IMR-90 (cell line): ENCODE data around the gene FCHSD2. TPM values are rescaled to one million over a fixed set of nuclear protein-coding genes. Genes with fewer than 3 reads are reported as not detected.
"Not testable (repeated sequence)": the region's sequence is repeated elsewhere in the genome, so short reads cannot be mapped to it uniquely, and the experiment has no call there.

Source experiments
- ATAC-seq: fragments of 200-7000 bp; cut with Tn5 transposase; 2 replicates; pipeline ENCODE4 v1.9.1; 2020; ENCODE audit warnings: low read depth, mild to moderate bottlenecking, moderate library complexity
- BruUV-seq: library from RNA; stranded (reverse); fragments of 400-500 nt; replicated peaks from 2 replicates; lab custom pipeline; 2021; lab: Mats Ljungman, UMichigan
- CTCF ChIA-PET: fragments of 300-600 bp; formaldehyde crosslinking; extraction: SDS; loops from one replicate; lab custom pipeline; 2021; ENCODE audit warnings: antibody characterized with exemption; lab: Yijun Ruan, JAX
- POLR2A ChIA-PET: fragments of 300-600 bp; sonication (Branson Sonifier 250); formaldehyde crosslinking; loops from one replicate; lab custom pipeline; 2022; ENCODE audit warnings: antibody characterized with exemption; ENCODE audit not compliant: unreplicated experiment; lab: Charles Lee
- DNase-seq: peaks from one replicate; pipeline ENCODE4 v3.0.0; 2013
- H2AFZ ChIP-seq: replicated peaks from 2 replicates; pipeline ENCODE3; 2013; ENCODE audit warnings: low read length, mild to moderate bottlenecking; ENCODE audit not compliant: poor library complexity
- H2AK5ac ChIP-seq: 2 replicates; pipeline ENCODE4 v1.6.1; 2013; ENCODE audit warnings: low read depth, low read length, inconsistent platforms
- H2AK9ac ChIP-seq: replicated peaks from 2 replicates; pipeline ENCODE3; 2013; ENCODE audit warnings: mild to moderate bottlenecking, low read depth, low read length, moderate library complexity; ENCODE audit not compliant: poor library complexity
- H2BK120ac ChIP-seq: 2 replicates; pipeline ENCODE4 v1.6.1; 2013; ENCODE audit warnings: low read depth, low read length, inconsistent platforms
- H2BK15ac ChIP-seq: 3 replicates; pipeline ENCODE4 v1.6.1; 2013; ENCODE audit warnings: low read depth, low read length, inconsistent platforms
- H2BK20ac ChIP-seq: 2 replicates; pipeline ENCODE4 v1.6.1; 2013; ENCODE audit warnings: low read depth, mild to moderate bottlenecking, inconsistent platforms, low read length, moderate library complexity
- H2BK5ac ChIP-seq: 2 replicates; pipeline ENCODE4 v1.6.1; 2013; ENCODE audit warnings: mild to moderate bottlenecking, low read depth, low read length, inconsistent platforms; ENCODE audit not compliant: poor library complexity, severe bottlenecking
- H3K14ac ChIP-seq: replicated peaks from 2 replicates; pipeline ENCODE4 v1.6.1; 2013; ENCODE audit warnings: low read depth, low read length, inconsistent platforms
- H3K18ac ChIP-seq: 2 replicates; pipeline ENCODE4 v1.6.1; 2013; ENCODE audit warnings: low read depth, low read length, control low read depth
- H3K23ac ChIP-seq: 2 replicates; pipeline ENCODE4 v1.6.1; 2013; ENCODE audit warnings: low read depth, low read length, inconsistent platforms
- H3K27ac ChIP-seq: 2 replicates; pipeline ENCODE4 v1.5.1; 2013; ENCODE audit warnings: mild to moderate bottlenecking, control low read depth, low read length; ENCODE audit not compliant: insufficient read depth
- H3K27me3 ChIP-seq: 2 replicates; pipeline ENCODE4 v1.6.1; 2013; ENCODE audit warnings: low read length; ENCODE audit not compliant: control insufficient read depth, insufficient read depth
- H3K36me3 ChIP-seq: 2 replicates; pipeline ENCODE4 v1.6.1; 2013; ENCODE audit warnings: low read length, mixed read lengths; ENCODE audit not compliant: control insufficient read depth, insufficient read depth
- H3K4ac ChIP-seq: 2 replicates; pipeline ENCODE4 v1.6.1; 2013; ENCODE audit warnings: low read depth, low read length, inconsistent platforms
- H3K4me1 ChIP-seq: 2 replicates; pipeline ENCODE4 v1.6.1; 2013; ENCODE audit warnings: low read length, mixed read lengths; ENCODE audit not compliant: control insufficient read depth, insufficient read depth
- H3K4me2 ChIP-seq: 2 replicates; pipeline ENCODE4 v1.6.1; 2013; ENCODE audit warnings: low read depth, mild to moderate bottlenecking, control low read depth, low read length, moderate library complexity
- H3K4me3 ChIP-seq: 2 replicates; pipeline ENCODE4 v1.5.1; 2013; ENCODE audit warnings: low read depth, mild to moderate bottlenecking, control low read depth, low read length, moderate library complexity; ENCODE audit not compliant: insufficient read depth
- H3K56ac ChIP-seq: 2 replicates; pipeline ENCODE4 v1.6.1; 2013; ENCODE audit warnings: low read length, inconsistent platforms; ENCODE audit not compliant: insufficient read depth; ENCODE audit errors: extremely low read depth
- H3K79me1 ChIP-seq, 2 experiments: 2 replicates each; pipeline ENCODE4 v1.6.1; 2013; ENCODE audit warnings: low read length in 2 of 2, inconsistent platforms in 1 of 2, low read depth in 1 of 2
- H3K9ac ChIP-seq: 2 replicates; pipeline ENCODE4 v1.6.1; 2013; ENCODE audit warnings: low read depth, low read length, control low read depth
- H3K9me1 ChIP-seq: 2 replicates; pipeline ENCODE4 v1.6.1; 2013; ENCODE audit warnings: low read length, inconsistent platforms; ENCODE audit not compliant: insufficient read depth
- H3K9me3 ChIP-seq: 2 replicates; pipeline ENCODE4 v1.6.1; 2013; ENCODE audit warnings: low read length; ENCODE audit not compliant: control insufficient read depth, insufficient read depth
- H4K20me1 ChIP-seq: 2 replicates; pipeline ENCODE4 v1.6.1; 2013; ENCODE audit warnings: low read length, inconsistent platforms; ENCODE audit not compliant: insufficient read depth
- H4K5ac ChIP-seq: 2 replicates; pipeline ENCODE4 v1.6.1; 2013; ENCODE audit warnings: mild to moderate bottlenecking, low read depth, low read length, control low read depth
- H4K8ac ChIP-seq, 2 experiments: 2 replicates each; pipeline ENCODE4 v1.6.1; 2013; ENCODE audit warnings: low read depth in 2 of 2, low read length in 2 of 2, control low read depth in 1 of 2, inconsistent platforms in 1 of 2
- H4K91ac ChIP-seq: 2 replicates; pipeline ENCODE4 v1.6.1; 2013; ENCODE audit warnings: low read depth, low read length, inconsistent platforms; ENCODE audit not compliant: insufficient read depth
- BHLHE40 ChIP-seq: fragments of 150-350 bp; IDR thresholded peaks from 2 replicates; pipeline ENCODE4 v1.6.1; 2016; ENCODE audit warnings: mild to moderate bottlenecking, low read depth, low read length
- CHD1 ChIP-seq: IDR thresholded peaks from 2 replicates; pipeline ENCODE4 v1.6.1; 2012; ENCODE audit warnings: low read depth, low read length, improper control_type of control experiment
- POLR2A ChIP-seq: IDR thresholded peaks from 2 replicates; pipeline ENCODE4 v1.6.1; 2012; ENCODE audit warnings: mild to moderate bottlenecking, low read depth, low read length
- SMC3 ChIP-seq: fragments of 150-350 bp; IDR thresholded peaks from 2 replicates; pipeline ENCODE4 v1.6.1; 2016; ENCODE audit warnings: low read depth, mild to moderate bottlenecking, antibody characterized with exemption, low read length, moderate library complexity
- WGBS, 2 experiments: methylation state at CpG; one replicate each; pipeline versions ENCODE4 v1.1.5 to v1.1.7; 2013; ENCODE audit warnings: missing lambda C conversion rate in 2 of 2; ENCODE audit not compliant: insufficient read length in 1 of 2; ENCODE audit errors: extremely low coverage in 2 of 2; 5-methylcytosine and 5-hydroxymethylcytosine counted together
- dilution Hi-C: fragments of 300-500 bp; cut with HindIII; formaldehyde crosslinking; loops from one replicate; pipeline ENCODE4 v1.14.3; 2018; ENCODE audit warnings: low sequenced_read_pairs; ENCODE audit not compliant: unreplicated experiment
- in situ Hi-C: fragments of 300-500 bp; cut with MboI; formaldehyde crosslinking; loops from 3 replicates; pipeline ENCODE4 v1.14.3; 2019; ENCODE audit warnings: low sequenced_read_pairs, inconsistent platforms, mixed read lengths
- intact Hi-C: fragments of 100-400 bp; cut with micrococcal nuclease; formaldehyde crosslinking; loops from 2 replicates; pipeline ENCODE4 v1.10.0; 2022
- polyA plus RNA-seq, 3 experiments: library from polyadenylated mRNA; depleted of rRNA; stranded (reverse); fragments of >200 nt; gene quantifications; 2 replicates each; pipeline ENCODE4 v1.2.3, GENCODE V29; 2012; ENCODE audit warnings: low replicate concordance in 1 of 3
- total RNA-seq: library from RNA; depleted of rRNA; stranded (reverse); fragments of >200 nt; gene quantifications from 2 replicates; pipeline ENCODE4 v1.2.3, GENCODE V29; 2012

FCHSD2 gene
- total and polyA plus RNA-seq, 2 of the 4 experiments (the other 2 are of a cell fraction), result 5.9 to 18.7 TPM

DNA sequence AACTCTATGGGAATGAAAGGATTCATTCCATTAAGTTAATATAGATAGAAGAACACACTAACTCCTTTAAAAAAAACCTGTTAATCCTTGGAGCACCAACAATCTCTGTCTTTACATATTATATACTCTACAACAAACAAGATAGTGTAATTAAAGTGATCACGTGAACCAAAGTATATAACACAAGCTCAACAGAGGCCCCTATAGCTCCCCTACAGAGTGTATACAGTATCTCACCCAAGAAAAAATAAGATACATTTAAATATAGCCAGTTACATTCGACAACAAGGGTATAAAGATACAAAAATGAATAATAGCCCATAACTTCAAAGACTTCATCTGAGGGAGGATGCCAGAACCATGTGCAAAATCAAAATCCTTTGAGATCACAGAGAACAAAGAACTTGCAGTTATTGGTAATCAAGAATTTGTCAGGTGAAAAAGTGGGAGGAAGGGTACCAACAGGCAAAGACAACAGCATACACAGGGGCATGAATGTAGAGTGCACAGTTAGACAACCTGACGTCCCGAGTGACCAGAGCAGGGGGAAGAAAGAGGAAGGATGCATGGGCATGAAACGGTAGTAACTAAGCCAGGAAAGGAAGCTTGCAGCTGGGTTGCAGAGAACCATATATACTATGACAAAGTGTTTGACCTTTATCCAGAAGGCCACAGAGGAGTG lies 4.7 kb downstream of the FCHSD2 start:
- Histone ChIP-seq H3K79me1 (peaks cover 13 to 67% of the 10 kb centered on the region in 2 experiments), H4K5ac (no peak overlapping the region), H3K4ac (no peak overlapping the region), H4K20me1 (peaks cover 23% of the 10 kb centered on the region), H3K14ac (no peak overlapping the region), H2AFZ (no peak overlapping the region), H3K18ac (no peak overlapping the region), H3K4me2 (no peak overlapping the region), H3K9me3 (no peaks in the 10 kb centered on the region), H3K4me1 (peaks cover 4% of the 10 kb centered on the region; the same call in 1 of the 2 replicates), H2BK120ac (no peak overlapping the region), H3K9me1 (peaks cover 12% of the 10 kb centered on the region), H2BK5ac (no peak overlapping the region), H3K56ac (no peak overlapping the region), H2AK9ac (no peak overlapping the region), H3K36me3 (peaks cover 5% of the 10 kb centered on the region), H3K23ac (peak overlapping the region; percentile 23; the same call in 1 of the 2 replicates), H3K4me3 (no peak overlapping the region), H3K27me3 (no peaks in the 10 kb centered on the region), H2BK20ac (no peak overlapping the region), H4K91ac (no peak overlapping the region), H2BK15ac (no peak overlapping the region), H3K27ac (no peak overlapping the region), H4K8ac (no peak overlapping the region), H2AK5ac (peak overlapping the region; percentile 35; the same call in 1 of the 2 replicates), H3K9ac (no peak overlapping the region)
- ATAC-seq (no peak), DNase-seq (no peak)
- dilution Hi-C loops, result no loop called here
- POLR2A ChIA-PET, result no interaction called here
- intact Hi-C loops, result no loop called here
- in situ Hi-C loops, result no loop called here
- CTCF ChIA-PET, result interaction anchor here (0.5 kb wide), 1 partner anchor 37 kb away, joined by 8 read pairs; no protein-coding TSS in a partner anchor
- TF ChIP-seq CHD1, result no peak
- TF ChIP-seq POLR2A, result no peak
- TF ChIP-seq BHLHE40, result no peak
- no peak for TF ChIP-seq SMC3
- WGBS, 2 experiments, result no CpG with 5 or more reads among the region's 5 CpGs
- BruUV-seq, result no TSS peak

DNA sequence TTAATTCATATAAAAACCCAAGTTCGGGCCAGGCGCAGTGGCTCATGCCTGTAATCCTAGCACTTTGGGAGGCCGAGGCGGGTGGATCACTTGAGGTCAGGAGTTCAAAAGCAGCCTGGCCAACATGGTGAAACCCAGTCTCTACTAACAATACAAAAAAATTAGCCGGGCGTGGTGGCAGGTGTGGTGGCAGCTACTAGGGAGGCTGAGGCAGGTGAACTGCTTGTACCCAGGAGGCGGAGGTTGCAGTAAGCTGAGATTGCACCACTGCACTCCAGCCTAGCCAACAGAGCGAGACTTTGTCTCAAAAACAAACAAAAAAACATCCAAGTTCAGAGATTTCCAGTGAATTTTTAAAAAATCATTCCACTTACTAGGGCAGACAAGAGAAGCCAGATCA lies 5.4 kb downstream of the FCHSD2 start:
- POLR2A ChIA-PET, H2BK20ac ChIP-seq, H3K56ac ChIP-seq, dilution Hi-C loops, H2AK9ac ChIP-seq, H2AK5ac ChIP-seq, H3K27me3 ChIP-seq, DNase-seq, H3K4ac ChIP-seq, H4K91ac ChIP-seq, BruUV-seq, H4K5ac ChIP-seq, H2BK15ac ChIP-seq, H3K36me3 ChIP-seq, H4K8ac ChIP-seq, H3K9me3 ChIP-seq, H2BK5ac ChIP-seq, in situ Hi-C loops, H3K4me3 ChIP-seq, H3K18ac ChIP-seq, intact Hi-C loops, H3K14ac ChIP-seq, H3K4me2 ChIP-seq, H3K9ac ChIP-seq, H2BK120ac ChIP-seq, ATAC-seq, H3K23ac ChIP-seq, H3K27ac ChIP-seq, H3K4me1 ChIP-seq, H2AFZ ChIP-seq: not testable (repeated sequence)
- Histone ChIP-seq H4K20me1 (peaks cover 23% of the 10 kb centered on the region), H3K9me1 (peaks cover 12% of the 10 kb centered on the region), H3K79me1 (peaks cover 15 to 73% of the 10 kb centered on the region in 2 experiments)
- CTCF ChIA-PET, result interaction anchor here (0.5 kb wide), 1 partner anchor 36 kb away, joined by 8 read pairs; no protein-coding TSS in a partner anchor
- 90% methylated on average over 2 of the region's 8 CpGs; no CpG with 5 or more reads in 1 of the 2 experiments for WGBS, 2 experiments
